MM.1S (cell line): ENCODE data around the gene HSP90AA1.

Experiments
- DNase-seq: peaks from one replicate; pipeline ENCODE4 v3.0.0-alpha.2; 2015
- H2AFZ ChIP-seq: fragments of 300-600 bp; sonication (generic); 2 replicates; pipeline ENCODE4 v1.6.0; 2016; ENCODE audit warnings: antibody characterized with exemption, low read length
- H3F3A ChIP-seq: fragments of 300-600 bp; sonication (generic); 2 replicates; pipeline ENCODE4 v1.6.1; 2016; ENCODE audit warnings: mild to moderate bottlenecking, antibody characterized with exemption, low read length, moderate library complexity, mixed read lengths; ENCODE audit not compliant: insufficient read depth
- H3K27ac ChIP-seq: fragments of 300-600 bp; sonication (generic); 2 replicates; pipeline ENCODE4 v1.5.1; 2016; ENCODE audit warnings: mild to moderate bottlenecking, low read length
- H3K27me3 ChIP-seq: fragments of 300-600 bp; sonication (generic); replicated peaks from 2 replicates; pipeline ENCODE4 v1.6.0; 2016; ENCODE audit warnings: low read length; ENCODE audit not compliant: insufficient read depth
- H3K36me3 ChIP-seq: fragments of 300-600 bp; sonication (generic); replicated peaks from 2 replicates; pipeline ENCODE4 v1.6.1; 2016; ENCODE audit warnings: mild to moderate bottlenecking, low read length, mixed read lengths; ENCODE audit not compliant: insufficient read depth
- H3K4me1 ChIP-seq: fragments of 300-600 bp; sonication (generic); 2 replicates; pipeline ENCODE4 v1.6.1; 2016; ENCODE audit warnings: low read length, mixed read lengths
- H3K4me2 ChIP-seq: fragments of 300-600 bp; sonication (generic); 2 replicates; pipeline ENCODE4 v1.6.0; 2016; ENCODE audit warnings: low read depth, low read length
- H3K4me3 ChIP-seq: fragments of 300-600 bp; sonication (generic); 2 replicates; pipeline ENCODE4 v1.5.1; 2016; ENCODE audit warnings: low read length, mixed read lengths
- H3K79me2 ChIP-seq: fragments of 300-600 bp; sonication (generic); 2 replicates; pipeline ENCODE4 v1.6.1; 2016; ENCODE audit warnings: mixed run types, low read length, mixed read lengths
- H3K9ac ChIP-seq: fragments of 300-600 bp; sonication (generic); 2 replicates; pipeline ENCODE4 v1.6.1; 2016; ENCODE audit warnings: low read length, mixed read lengths
- H3K9me2 ChIP-seq: fragments of 300-600 bp; sonication (generic); replicated peaks from 2 replicates; pipeline ENCODE4 v1.6.1; 2016; ENCODE audit warnings: mild to moderate bottlenecking, low read length, mixed read lengths; ENCODE audit not compliant: insufficient read depth
- H3K9me3 ChIP-seq: fragments of 300-600 bp; sonication (generic); replicated peaks from 2 replicates; pipeline ENCODE4 v1.6.1; 2016; ENCODE audit warnings: mild to moderate bottlenecking, low read length, mixed read lengths; ENCODE audit not compliant: insufficient read depth
- H4K20me1 ChIP-seq: fragments of 300-600 bp; sonication (generic); 2 replicates; pipeline ENCODE4 v1.6.1; 2016; ENCODE audit warnings: mild to moderate bottlenecking, low read length, moderate library complexity, mixed read lengths; ENCODE audit not compliant: insufficient read depth
- EZH2 ChIP-seq: fragments of 300-600 bp; sonication (generic); optimal IDR thresholded peaks from 2 replicates; pipeline ENCODE3; 2017; ENCODE audit warnings: low read depth, mild to moderate bottlenecking, antibody characterized with exemption, low read length, mixed read lengths
- EZH2phosphoT487 ChIP-seq: fragments of 300-600 bp; sonication (generic); IDR thresholded peaks from 2 replicates; pipeline ENCODE4 v1.6.1; 2018; ENCODE audit warnings: antibody characterized with exemption, low read length
- TF ChIP-seq, protein P1 (sequence below): fragments of 300-600 bp; sonication (generic); IDR thresholded peaks from 2 replicates; pipeline ENCODE4 v1.5.1; 2016; ENCODE audit warnings: antibody characterized with exemption, low read length, mixed read lengths

Gene HSP90AA1

GRCh38 chr14:102042699-102043098 lies 44.1 kb downstream of the HSP90AA1 start:
- Histone ChIP-seq H4K20me1 (no peaks in the 10 kb centered on the region), H3K27me3 (no peaks in the 10 kb centered on the region), H3K9me2 (no peaks in the 10 kb centered on the region), H3K9ac (no peak overlapping the region), H3F3A (no peaks in the 10 kb centered on the region), H3K4me3 (no peak overlapping the region), H3K4me1 (no peaks in the 10 kb centered on the region), H3K79me2 (no peaks in the 10 kb centered on the region), H3K9me3 (no peaks in the 10 kb centered on the region), H3K36me3 (no peaks in the 10 kb centered on the region), H3K4me2 (no peak overlapping the region), H2AFZ (no peak overlapping the region), H3K27ac (no peak overlapping the region)
- no peak for DNase-seq
- no peak for TF ChIP-seq EZH2

DNA sequence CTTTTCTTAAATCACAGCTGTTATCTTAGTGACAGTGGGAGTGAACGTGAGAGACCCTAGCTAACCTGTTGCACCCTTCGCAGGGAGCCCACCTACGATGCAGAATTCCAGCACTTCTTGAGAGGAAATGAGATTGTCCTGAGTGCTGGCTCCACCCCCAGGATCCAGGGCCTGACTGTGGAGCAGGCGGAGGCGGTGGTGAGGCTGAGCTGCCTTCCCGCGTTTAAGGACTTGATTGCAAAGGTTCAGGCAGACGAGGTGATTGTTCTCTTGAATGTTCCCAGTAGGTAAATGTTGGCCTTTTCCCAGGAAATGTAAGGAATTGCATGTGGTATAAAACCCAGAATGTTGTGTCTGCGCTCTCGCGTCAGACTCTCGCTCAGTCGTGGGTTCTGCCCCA lies 46.7 kb downstream of the HSP90AA1 start:
- Histone ChIP-seq H3K9me2 (no peaks in the 10 kb centered on the region), H3K4me1 (no peaks in the 10 kb centered on the region), H2AFZ (no peak overlapping the region), H3K27ac (no peak overlapping the region), H3K9ac (no peak overlapping the region), H3K27me3 (no peaks in the 10 kb centered on the region), H3F3A (no peaks in the 10 kb centered on the region), H3K4me2 (no peak overlapping the region), H3K79me2 (no peaks in the 10 kb centered on the region), H4K20me1 (no peaks in the 10 kb centered on the region), H3K4me3 (no peak overlapping the region), H3K9me3 (no peaks in the 10 kb centered on the region), H3K36me3 (no peaks in the 10 kb centered on the region)
- DNase-seq, result no peak
- TF ChIP-seq EZH2phosphoT487 (no peak), EZH2 (no peak)
- TF ChIP-seq, protein P1, sequence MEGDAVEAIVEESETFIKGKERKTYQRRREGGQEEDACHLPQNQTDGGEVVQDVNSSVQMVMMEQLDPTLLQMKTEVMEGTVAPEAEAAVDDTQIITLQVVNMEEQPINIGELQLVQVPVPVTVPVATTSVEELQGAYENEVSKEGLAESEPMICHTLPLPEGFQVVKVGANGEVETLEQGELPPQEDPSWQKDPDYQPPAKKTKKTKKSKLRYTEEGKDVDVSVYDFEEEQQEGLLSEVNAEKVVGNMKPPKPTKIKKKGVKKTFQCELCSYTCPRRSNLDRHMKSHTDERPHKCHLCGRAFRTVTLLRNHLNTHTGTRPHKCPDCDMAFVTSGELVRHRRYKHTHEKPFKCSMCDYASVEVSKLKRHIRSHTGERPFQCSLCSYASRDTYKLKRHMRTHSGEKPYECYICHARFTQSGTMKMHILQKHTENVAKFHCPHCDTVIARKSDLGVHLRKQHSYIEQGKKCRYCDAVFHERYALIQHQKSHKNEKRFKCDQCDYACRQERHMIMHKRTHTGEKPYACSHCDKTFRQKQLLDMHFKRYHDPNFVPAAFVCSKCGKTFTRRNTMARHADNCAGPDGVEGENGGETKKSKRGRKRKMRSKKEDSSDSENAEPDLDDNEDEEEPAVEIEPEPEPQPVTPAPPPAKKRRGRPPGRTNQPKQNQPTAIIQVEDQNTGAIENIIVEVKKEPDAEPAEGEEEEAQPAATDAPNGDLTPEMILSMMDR, result no peak

GRCh38 chr14:102039157-102039556 lies 47.7 kb downstream of the HSP90AA1 start:
- TF ChIP-seq EZH2, result no peak
- TF ChIP-seq, protein P1, result no peak
- TF ChIP-seq EZH2phosphoT487, result no peak
- no peaks in the 10 kb centered on the region for H4K20me1 ChIP-seq
- no peaks in the 10 kb centered on the region for H3K36me3 ChIP-seq

GRCh38 chr14:102037686-102038085 lies 49.2 kb downstream of the HSP90AA1 start:
- Histone ChIP-seq H3K36me3 (no peaks in the 10 kb centered on the region), H4K20me1 (no peaks in the 10 kb centered on the region), H3K9me3 (no peaks in the 10 kb centered on the region), H3K27me3 (no peaks in the 10 kb centered on the region), H2AFZ (no peak overlapping the region), H3K27ac (no peak overlapping the region), H3K9ac (no peak overlapping the region), H3K79me2 (no peaks in the 10 kb centered on the region), H3F3A (no peaks in the 10 kb centered on the region), H3K4me1 (no peaks in the 10 kb centered on the region), H3K9me2 (no peaks in the 10 kb centered on the region), H3K4me2 (no peak overlapping the region), H3K4me3 (no peak overlapping the region)
- TF ChIP-seq, protein P1, result no peak
- no peak for TF ChIP-seq EZH2phosphoT487
- TF ChIP-seq EZH2, result no peak
- no peak for DNase-seq

More at GRCh38 chr14:102039157-102039556, 47.7 kb downstream of the HSP90AA1 start:
- Histone ChIP-seq H3K9me3 (no peaks in the 10 kb centered on the region), H3F3A (no peaks in the 10 kb centered on the region), H3K27me3 (no peaks in the 10 kb centered on the region), H3K4me1 (no peaks in the 10 kb centered on the region), H3K27ac (no peak overlapping the region), H3K4me3 (no peak overlapping the region), H2AFZ (no peak overlapping the region), H3K9ac (no peak overlapping the region), H3K79me2 (no peaks in the 10 kb centered on the region), H3K4me2 (no peak overlapping the region), H3K9me2 (no peaks in the 10 kb centered on the region)
- no peak for DNase-seq
